SH-SY5Y (cell line): ENCODE results near the gene TXLNB.

Experiments used
- GATA2 ChIP-seq: IDR thresholded peaks from 2 replicates; pipeline ENCODE4 v1.6.1; 2011; ENCODE audit warnings: mild to moderate bottlenecking, low read depth, low read length
- GATA3 ChIP-seq: IDR thresholded peaks from 2 replicates; pipeline ENCODE4 v1.6.1; 2011; ENCODE audit warnings: low read depth, mild to moderate bottlenecking, low read length, moderate library complexity

DNA sequence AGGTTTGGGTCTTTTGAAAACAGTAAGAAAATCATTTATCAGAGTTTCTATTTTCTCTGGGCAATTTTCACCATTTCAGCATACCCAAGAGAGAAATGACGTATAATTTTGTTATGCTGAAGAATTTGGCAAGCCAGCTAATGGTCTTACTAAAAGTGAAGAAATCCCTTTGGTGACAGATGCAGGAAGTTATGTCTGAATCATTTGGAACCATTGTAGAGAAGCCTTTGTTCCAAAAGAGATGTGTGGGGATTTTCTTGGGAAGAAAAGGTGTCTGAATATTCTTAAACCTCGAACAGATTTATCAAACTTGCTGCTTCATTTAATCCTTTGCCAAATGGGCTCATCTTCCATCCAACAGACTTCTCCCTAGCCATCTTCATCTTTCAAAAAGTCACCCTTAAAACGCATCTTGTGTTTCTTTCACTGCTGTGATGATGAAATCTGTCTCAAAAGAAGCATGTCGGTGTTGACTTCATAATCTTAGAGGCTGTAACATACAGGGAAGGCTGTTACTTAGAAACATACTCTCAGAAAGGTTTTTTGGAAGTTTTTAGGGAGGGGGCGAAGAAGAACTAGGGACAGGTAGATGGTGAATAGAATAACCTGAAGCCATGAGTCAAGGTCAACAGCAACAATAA is 43.1 kb upstream of the TXLNB start:
- TF ChIP-seq GATA3 (no peak), GATA2 (no peak)
